AG04449 (cell line): Measurements from ENCODE around the gene RABL2B.

Source experiments
- CTCF ChIA-PET: fragments of 350-600 bp; formaldehyde crosslinking; extraction: SDS; loops from one replicate; lab custom pipeline; 2021; ENCODE audit warnings: antibody characterized with exemption; lab: Yijun Ruan, JAX
- POLR2A ChIA-PET: fragments of 400-600, 350-600 bp; formaldehyde crosslinking; extraction: SDS; loops from one replicate; lab custom pipeline; 2020; ENCODE audit warnings: antibody characterized with exemption, inconsistent platforms; lab: Yijun Ruan, JAX
- DNase-seq: peaks from one replicate; pipeline ENCODE4 v3.0.0-alpha.2; 2010; ENCODE audit warnings: low read depth, low spot score
- H3K4me3 ChIP-seq: 2 replicates; pipeline ENCODE4 v1.5.1; 2011; ENCODE audit warnings: low read depth, mild to moderate bottlenecking, control low read depth, low read length
- CTCF ChIP-seq: IDR thresholded peaks from one replicate; pipeline ENCODE4 v1.5.1; 2011; ENCODE audit warnings: mild to moderate bottlenecking, moderate library complexity, low read length, control low read depth, inconsistent platforms; ENCODE audit not compliant: insufficient read depth; ENCODE audit errors: missing control alignments

The RABL2B gene

GRCh38 chr22:50737728-50738648, 45.4 kb downstream of the RABL2B start, which contains the start of gene ACR:
Gene ACR (plus strand): TSS chr22:50738204. CDS start chr22:50738236, 32 bp downstream.
- CTCF ChIA-PET, result no interaction called here
- no peak for TF ChIP-seq CTCF
- DNase-seq, result no peak
- POLR2A ChIA-PET, result no interaction called here
- H3K4me3 ChIP-seq, result no peak within 1 kb of the TSS

- DNase-seq, result no peak
- H3K4me3 ChIP-seq, result no peak overlapping the region
- POLR2A ChIA-PET, result no interaction called here
- CTCF ChIA-PET, result no interaction called here
- TF ChIP-seq CTCF, result no peak
Measured at GRCh38 chr22:50735739-50736030, 47.8 kb downstream of the RABL2B start.

GRCh38 chr22:50734986-50735738, 48.3 kb downstream of the RABL2B start:
- H3K4me3 ChIP-seq, result no peak overlapping the region
- ChIA-PET POLR2A (no interaction called here), CTCF (interaction anchor here (1.0 kb wide), 1 partner anchor 41 kb away, joined by 3 read pairs; no protein-coding TSS in a partner anchor)
- no peak for DNase-seq
- TF ChIP-seq CTCF, result no peak

- no peak for DNase-seq
- CTCF ChIA-PET, result interaction anchor here (0.9 to 4.2 kb wide), 4 partner anchors 13 to 106 kb away, joined by 3 to 45 read pairs (median 4); partner anchors contain the start of gene ARSA
- TF ChIP-seq CTCF, result no peak
- POLR2A ChIA-PET, result no interaction called here
- H3K4me3 ChIP-seq, result no peak overlapping the region
Measured at GRCh38 chr22:50734343-50734771, 49.1 kb downstream of the RABL2B start.

- peak; percentile 6 for TF ChIP-seq CTCF
- ChIA-PET POLR2A (no interaction called here), CTCF (interaction anchor here (0.9 to 4.2 kb wide), 4 partner anchors 12 to 106 kb away, joined by 3 to 45 read pairs (median 4); partner anchors contain the start of gene ARSA)
- peak overlapping the region; percentile 30 for H3K4me3 ChIP-seq
- DNase-seq, result no peak
Measured at GRCh38 chr22:50733521-50734342, 49.7 kb downstream of the RABL2B start.
